Activated naive CD8-positive, alpha-beta T cell treated with anti-CD3 and anti-CD28 coated beads, Interleukin-2, amount 10 ng/mL, durations not matched to agents 7 days and 5 days (primary cell): ENCODE results near the gene HPGD. TPM values are rescaled to one million over a fixed set of nuclear protein-coding genes. Genes with fewer than 3 reads are reported as not detected.

Source experiments
- ATAC-seq: fragments of 150-1000 bp; cut with Tn5 transposase; one replicate; pipeline ENCODE4 v1.10.0; 2021; ENCODE audit warnings: low read depth, moderate library complexity
- POLR2A ChIA-PET: fragments of 350-600 bp; sonication (Branson Sonifier 250); formaldehyde crosslinking; loops from one replicate; lab custom pipeline; 2021; ENCODE audit warnings: antibody characterized with exemption; lab: Charles Lee
- DNase-seq: peaks from one replicate; pipeline ENCODE4 v3.0.0; 2021
- H3K27ac Mint-ChIP-seq: one replicate; pipeline ENCODE4 v1.8.0; 2022; ENCODE audit warnings: mild to moderate bottlenecking, mixed read lengths
- H3K27me3 Mint-ChIP-seq: one replicate; pipeline ENCODE4 v1.8.0; 2022; ENCODE audit warnings: mild to moderate bottlenecking, moderate library complexity, mixed read lengths
- H3K36me3 Mint-ChIP-seq: one replicate; pipeline ENCODE4 v1.8.0; 2021; ENCODE audit warnings: mild to moderate bottlenecking, mixed read lengths
- H3K4me1 Mint-ChIP-seq: one replicate; pipeline ENCODE4 v1.8.0; 2021; ENCODE audit warnings: mixed read lengths
- H3K4me3 Mint-ChIP-seq: one replicate; pipeline ENCODE4 v1.8.0; 2022; ENCODE audit warnings: mild to moderate bottlenecking, moderate library complexity, mixed read lengths
- H3K9me3 Mint-ChIP-seq: one replicate; pipeline ENCODE4 v1.8.0; 2021; ENCODE audit warnings: mixed read lengths
- total RNA-seq, 2 experiments: library from RNA; stranded (reverse); gene quantifications; one replicate each; pipeline ENCODE4 v1.2.3, GENCODE V29; 2021

The HPGD gene
- total RNA-seq, 2 experiments from 2014 or later: 10.4 to 10.7 TPM

- Mint-ChIP-seq H3K9me3 (no peaks in the 10 kb centered on the region), H3K4me1 (no peaks in the 10 kb centered on the region), H3K4me3 (no peak overlapping the region), H3K36me3 (no peaks in the 10 kb centered on the region), H3K27me3 (no peaks in the 10 kb centered on the region), H3K27ac (no peak overlapping the region)
- no peak for ATAC-seq
- POLR2A ChIA-PET: no interaction called here
- no peak for DNase-seq
Observed at GRCh38 chr4:174485025-174485424, 37.3 kb downstream of the HPGD start.

GRCh38 chr4:174483792-174484191 is 38.5 kb downstream of the HPGD start:
- POLR2A ChIA-PET: no interaction called here
- Mint-ChIP-seq H3K36me3 (no peaks in the 10 kb centered on the region), H3K27ac (no peak overlapping the region), H3K9me3 (no peaks in the 10 kb centered on the region), H3K4me1 (no peaks in the 10 kb centered on the region), H3K27me3 (no peaks in the 10 kb centered on the region), H3K4me3 (no peak overlapping the region)
- ATAC-seq (no peak), DNase-seq (no peak)

- Mint-ChIP-seq H3K4me3 (no peak overlapping the region), H3K27me3 (no peaks in the 10 kb centered on the region), H3K4me1 (no peaks in the 10 kb centered on the region), H3K36me3 (no peaks in the 10 kb centered on the region), H3K9me3 (peaks cover 4% of the 10 kb centered on the region), H3K27ac (no peak overlapping the region)
- ATAC-seq (no peak), DNase-seq (no peak)
- POLR2A ChIA-PET: no interaction called here
Observed at GRCh38 chr4:174479140-174479539, 43.1 kb downstream of the HPGD start.

GRCh38 chr4:174475528-174475927 is 46.8 kb downstream of the HPGD start:
- H3K27me3 Mint-ChIP-seq: peaks cover 3% of the 10 kb centered on the region
- H3K9me3 Mint-ChIP-seq: peaks cover 4% of the 10 kb centered on the region
- H3K27ac Mint-ChIP-seq: no peak overlapping the region
- H3K36me3 Mint-ChIP-seq: no peaks in the 10 kb centered on the region
- H3K4me3 Mint-ChIP-seq: no peak overlapping the region
- no peak for ATAC-seq
- no peaks in the 10 kb centered on the region for H3K4me1 Mint-ChIP-seq
- POLR2A ChIA-PET: no interaction called here
- DNase-seq: no peak

GRCh38 chr4:174474457-174475075 is 47.7 kb downstream of the HPGD start:
- H3K4me1 Mint-ChIP-seq: no peaks in the 10 kb centered on the region

GRCh38 chr4:174467107-174467506 is 55.2 kb downstream of the HPGD start:
- DNase-seq (no peak), ATAC-seq (no peak)
- Mint-ChIP-seq H3K27ac (no peak overlapping the region), H3K9me3 (peaks cover 6% of the 10 kb centered on the region), H3K4me3 (no peak overlapping the region), H3K4me1 (no peaks in the 10 kb centered on the region), H3K27me3 (peaks cover 6% of the 10 kb centered on the region), H3K36me3 (no peaks in the 10 kb centered on the region)
- POLR2A ChIA-PET: no interaction called here

More at GRCh38 chr4:174474457-174475075, 47.7 kb downstream of the HPGD start:
- DNase-seq (no peak), ATAC-seq (no peak)
- no peak overlapping the region for H3K4me3 Mint-ChIP-seq
- POLR2A ChIA-PET: no interaction called here
- H3K27ac Mint-ChIP-seq: no peak overlapping the region
- H3K27me3 Mint-ChIP-seq: peaks cover 6% of the 10 kb centered on the region
- H3K36me3 Mint-ChIP-seq: no peaks in the 10 kb centered on the region
- H3K9me3 Mint-ChIP-seq: peaks cover 5% of the 10 kb centered on the region

GRCh38 chr4:174464949-174465348 is 57.3 kb downstream of the HPGD start:
- POLR2A ChIA-PET: no interaction called here
- ATAC-seq (no peak), DNase-seq (no peak)
- Mint-ChIP-seq H3K4me1 (no peaks in the 10 kb centered on the region), H3K4me3 (no peak overlapping the region), H3K27ac (no peak overlapping the region), H3K27me3 (peaks cover 1% of the 10 kb centered on the region), H3K9me3 (peaks cover 8% of the 10 kb centered on the region), H3K36me3 (no peaks in the 10 kb centered on the region)

- DNase-seq: no peak
- Mint-ChIP-seq H3K27me3 (no peaks in the 10 kb centered on the region), H3K27ac (no peak overlapping the region), H3K4me3 (no peak overlapping the region), H3K4me1 (no peaks in the 10 kb centered on the region), H3K36me3 (no peaks in the 10 kb centered on the region), H3K9me3 (peaks cover 6% of the 10 kb centered on the region)
- POLR2A ChIA-PET: no interaction called here
- ATAC-seq: no peak
Observed at GRCh38 chr4:174461466-174462106, 60.7 kb downstream of the HPGD start.

GRCh38 chr4:174460684-174461083 is 61.6 kb downstream of the HPGD start:
- Mint-ChIP-seq H3K27me3 (no peaks in the 10 kb centered on the region), H3K4me3 (no peak overlapping the region), H3K36me3 (no peaks in the 10 kb centered on the region), H3K9me3 (peaks cover 6% of the 10 kb centered on the region), H3K27ac (no peak overlapping the region), H3K4me1 (no peaks in the 10 kb centered on the region)
- DNase-seq: no peak
- ATAC-seq: no peak
- POLR2A ChIA-PET: no interaction called here

- POLR2A ChIA-PET: no interaction called here
- no peak for ATAC-seq
- Mint-ChIP-seq H3K4me3 (no peak overlapping the region), H3K9me3 (peaks cover 2% of the 10 kb centered on the region), H3K27me3 (no peaks in the 10 kb centered on the region), H3K36me3 (no peaks in the 10 kb centered on the region), H3K27ac (no peak overlapping the region), H3K4me1 (no peaks in the 10 kb centered on the region)
- DNase-seq: no peak
Observed at GRCh38 chr4:174457468-174457867, 64.8 kb downstream of the HPGD start.

GRCh38 chr4:174454815-174455473 is 67.3 kb downstream of the HPGD start:
- POLR2A ChIA-PET: no interaction called here
- no peaks in the 10 kb centered on the region for H3K36me3 Mint-ChIP-seq

GRCh38 chr4:174451718-174452296 is 70.5 kb downstream of the HPGD start:
- Mint-ChIP-seq H3K9me3 (no peaks in the 10 kb centered on the region), H3K4me3 (no peak overlapping the region), H3K27ac (no peak overlapping the region), H3K27me3 (no peaks in the 10 kb centered on the region), H3K4me1 (no peaks in the 10 kb centered on the region), H3K36me3 (no peaks in the 10 kb centered on the region)
- DNase-seq (no peak), ATAC-seq (no peak)
- POLR2A ChIA-PET: no interaction called here

More at GRCh38 chr4:174454815-174455473, 67.3 kb downstream of the HPGD start:
- no peak overlapping the region for H3K4me3 Mint-ChIP-seq
- ATAC-seq (no peak), DNase-seq (no peak)
- no peaks in the 10 kb centered on the region for H3K4me1 Mint-ChIP-seq
- H3K27me3 Mint-ChIP-seq: no peaks in the 10 kb centered on the region
- no peak overlapping the region for H3K27ac Mint-ChIP-seq
- H3K9me3 Mint-ChIP-seq: no peaks in the 10 kb centered on the region

- Mint-ChIP-seq H3K36me3 (peaks cover 1% of the 10 kb centered on the region), H3K27ac (no peak overlapping the region), H3K4me1 (no peaks in the 10 kb centered on the region), H3K27me3 (no peaks in the 10 kb centered on the region), H3K9me3 (peaks cover 5% of the 10 kb centered on the region), H3K4me3 (no peak overlapping the region)
- no peak for ATAC-seq
- POLR2A ChIA-PET: no interaction called here
- no peak for DNase-seq
Observed at GRCh38 chr4:174450786-174451125, 71.5 kb downstream of the HPGD start.
